ENCODE measurements around the gene ADAP1. TPM values are rescaled to one million over a fixed set of nuclear protein-coding genes. Genes with fewer than 3 reads are reported as not detected.
"Not testable (repeated sequence)": the region's sequence is repeated elsewhere in the genome, so short reads cannot be mapped to it uniquely, and the experiment has no call there.

The ADAP1 gene
- total RNA-seq, 1 donor = 0.72 TPM

- no peak overlapping the region for H3K4me3 ChIP-seq (ENCODE audit: low read depth, low read length)
- peak; percentile 94 for DNase-seq (ENCODE audit: low read depth)
- peak; percentile 50 for TF ChIP-seq CTCF (IDR thresholded peaks at IDR 0.05; ENCODE audit: insufficient read depth, low read length)
Measured at GRCh38 chr7:964401-965231, 10.1 kb upstream of the ADAP1 start.

- no peak for DNase-seq (ENCODE audit: low read depth)
- no peak for TF ChIP-seq CTCF (IDR thresholded peaks at IDR 0.05; ENCODE audit: insufficient read depth, low read length)
- no peak overlapping the region for H3K4me3 ChIP-seq (ENCODE audit: low read depth, low read length)
Measured at GRCh38 chr7:963236-964078, 9.0 kb upstream of the ADAP1 start.

GRCh38 chr7:962401-963081 is 8.1 kb upstream of the ADAP1 start:
- H3K4me3 ChIP-seq (ENCODE audit: low read depth, low read length) = no peak overlapping the region
- no peak for TF ChIP-seq CTCF (IDR thresholded peaks at IDR 0.05; ENCODE audit: insufficient read depth, low read length)
- no peak for DNase-seq (ENCODE audit: low read depth)

- no peak for TF ChIP-seq CTCF (IDR thresholded peaks at IDR 0.05; ENCODE audit: insufficient read depth, low read length)
- H3K4me3 ChIP-seq (ENCODE audit: low read depth, low read length) = no peak overlapping the region
- no peak for DNase-seq (ENCODE audit: low read depth)
Measured at GRCh38 chr7:961546-962400, 7.3 kb upstream of the ADAP1 start.

GRCh38 chr7:960972-961371 is 6.5 kb upstream of the ADAP1 start:
- peak; percentile 35 for DNase-seq (ENCODE audit: low read depth)

GRCh38 chr7:960269-960871 is 5.9 kb upstream of the ADAP1 start:
- DNase-seq (ENCODE audit: low read depth) = no peak
- TF ChIP-seq CTCF (IDR thresholded peaks at IDR 0.05; ENCODE audit: insufficient read depth, low read length) = no peak
- H3K4me3 ChIP-seq (ENCODE audit: low read depth, low read length) = no peak overlapping the region

More at GRCh38 chr7:960972-961371, 6.5 kb upstream of the ADAP1 start:
- not testable (repeated sequence) for H3K4me3 ChIP-seq (ENCODE audit: low read depth, low read length)

- H3K4me3 ChIP-seq (ENCODE audit: low read depth, low read length); DNase-seq (ENCODE audit: low read depth): not testable (repeated sequence)
Measured at GRCh38 chr7:959740-960139, 5.3 kb upstream of the ADAP1 start.
